GM18520 (cell line): Measurements from ENCODE around the gene HMOX2.

Experiments
- ATAC-seq: cut with Tn5 transposase; IDR thresholded peaks from one replicate; pipeline ENCODE4 v1.9.1; 2021; ENCODE audit not compliant: unreplicated experiment

The HMOX2 gene

DNA sequence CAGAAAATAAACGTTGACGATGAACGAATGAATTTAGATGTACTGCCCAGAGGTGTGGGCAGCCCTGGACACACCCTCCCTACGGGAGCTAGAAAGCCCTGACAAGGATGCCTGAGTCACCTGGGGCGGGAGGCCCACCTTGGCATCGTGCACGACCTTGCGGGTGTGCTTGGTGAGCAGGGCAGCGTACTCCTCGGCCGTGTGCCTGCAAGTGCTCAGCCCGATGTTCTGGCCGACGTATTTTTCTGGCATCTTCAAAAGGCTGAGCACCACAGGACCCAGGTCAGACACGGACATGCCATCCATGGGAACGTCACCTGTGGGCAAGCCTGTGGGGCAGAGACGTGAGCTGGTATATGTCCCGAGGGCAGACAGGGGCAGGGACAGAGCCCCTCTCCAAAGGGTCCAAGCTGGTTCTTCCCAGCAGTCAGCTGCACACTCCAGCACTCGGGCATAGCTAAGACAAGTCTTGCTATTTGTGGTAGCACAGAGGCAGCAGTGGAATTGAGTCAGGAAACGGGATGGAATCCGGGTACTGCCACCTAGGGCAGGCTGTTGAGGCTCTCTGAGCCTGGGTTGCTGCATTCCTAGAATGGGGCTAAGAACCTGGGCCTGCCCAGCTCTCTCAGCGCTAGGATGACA lies 12.6 kb upstream of the HMOX2 start:
- no peak for ATAC-seq

DNA sequence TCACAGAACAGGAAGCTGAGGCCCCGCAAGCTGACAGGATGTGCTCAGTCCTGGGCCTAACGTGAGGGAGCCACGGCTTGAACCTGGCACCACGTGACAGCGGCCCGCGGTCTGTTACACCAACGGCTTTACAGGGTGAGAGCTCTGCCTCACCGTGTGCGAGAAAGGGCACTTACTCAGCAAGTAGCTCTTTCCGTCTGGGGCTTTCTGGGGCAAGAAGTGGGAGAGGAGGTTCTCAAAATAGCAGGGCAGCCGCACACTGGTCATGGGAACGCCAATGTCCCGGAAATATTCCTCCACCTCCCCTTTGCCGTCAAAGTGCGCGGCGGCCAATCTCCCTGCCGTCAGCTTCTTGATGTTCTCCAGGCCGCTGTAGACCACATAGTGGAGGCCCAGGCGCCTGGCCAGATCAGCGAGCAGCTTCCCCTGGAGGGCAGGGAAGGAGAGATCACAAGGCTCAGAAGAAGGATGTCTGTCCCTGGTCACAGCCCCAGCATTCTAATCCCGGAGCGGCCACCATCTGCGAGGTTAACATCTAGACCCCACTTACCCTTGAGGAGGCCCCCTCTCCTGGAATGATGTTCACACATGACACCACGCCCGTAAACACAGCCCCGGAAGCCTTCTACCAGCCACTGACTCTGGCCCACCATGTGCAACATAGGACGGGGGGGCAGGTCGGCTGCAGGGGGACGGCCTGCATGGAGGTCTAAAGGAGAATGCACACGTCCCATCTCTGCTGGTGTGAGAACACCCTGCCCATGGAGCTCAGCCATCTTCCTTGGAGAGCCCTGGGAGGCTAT lies 10.0 kb upstream of the HMOX2 start:
- no peak for ATAC-seq

GRCh38 chr16:4467916-4468315 lies 8.3 kb upstream of the HMOX2 start:
- no peak for ATAC-seq

GRCh38 chr16:4468972-4469371 lies 7.2 kb upstream of the HMOX2 start:
- no peak for ATAC-seq

GRCh38 chr16:4471869-4472268 lies 4.3 kb upstream of the HMOX2 start:
- ATAC-seq: no peak

GRCh38 chr16:4472880-4473279 lies 3.3 kb upstream of the HMOX2 start:
- no peak for ATAC-seq

- ATAC-seq: peak; percentile 30
Observed at GRCh38 chr16:4474192-4474961, 1.8 kb upstream of the HMOX2 start, which contains the start of gene NMRAL1. Gene NMRAL1, minus strand, starts transcription at chr16:4474625. Its CDS starts 493 bp downstream, at chr16:4474132.

GRCh38 chr16:4477966-4478365 lies 1.8 kb downstream of the HMOX2 start:
- no peak for ATAC-seq

DNA sequence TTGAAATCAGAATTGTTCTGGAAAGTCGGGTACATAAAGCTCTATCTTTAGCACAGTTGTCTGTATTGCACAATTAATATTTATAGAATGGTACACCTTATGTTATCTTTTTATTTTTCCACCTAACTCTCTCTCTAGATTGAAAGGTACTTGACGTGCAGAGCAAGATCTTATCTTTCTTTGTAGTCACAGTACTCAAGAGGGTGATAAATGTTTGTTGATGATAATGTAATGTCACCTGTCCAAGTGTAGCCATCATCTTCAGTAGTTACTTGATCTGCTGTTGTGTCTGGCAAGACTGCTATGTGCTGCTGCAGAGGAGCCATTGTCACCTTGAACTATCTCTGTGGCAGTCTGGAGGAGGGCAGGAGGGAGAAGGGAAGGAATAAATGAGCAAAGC lies 5.3 kb downstream of the HMOX2 start:
- no peak for ATAC-seq

- ATAC-seq: no peak
Observed at GRCh38 chr16:4481963-4482362, 5.8 kb downstream of the HMOX2 start.

DNA sequence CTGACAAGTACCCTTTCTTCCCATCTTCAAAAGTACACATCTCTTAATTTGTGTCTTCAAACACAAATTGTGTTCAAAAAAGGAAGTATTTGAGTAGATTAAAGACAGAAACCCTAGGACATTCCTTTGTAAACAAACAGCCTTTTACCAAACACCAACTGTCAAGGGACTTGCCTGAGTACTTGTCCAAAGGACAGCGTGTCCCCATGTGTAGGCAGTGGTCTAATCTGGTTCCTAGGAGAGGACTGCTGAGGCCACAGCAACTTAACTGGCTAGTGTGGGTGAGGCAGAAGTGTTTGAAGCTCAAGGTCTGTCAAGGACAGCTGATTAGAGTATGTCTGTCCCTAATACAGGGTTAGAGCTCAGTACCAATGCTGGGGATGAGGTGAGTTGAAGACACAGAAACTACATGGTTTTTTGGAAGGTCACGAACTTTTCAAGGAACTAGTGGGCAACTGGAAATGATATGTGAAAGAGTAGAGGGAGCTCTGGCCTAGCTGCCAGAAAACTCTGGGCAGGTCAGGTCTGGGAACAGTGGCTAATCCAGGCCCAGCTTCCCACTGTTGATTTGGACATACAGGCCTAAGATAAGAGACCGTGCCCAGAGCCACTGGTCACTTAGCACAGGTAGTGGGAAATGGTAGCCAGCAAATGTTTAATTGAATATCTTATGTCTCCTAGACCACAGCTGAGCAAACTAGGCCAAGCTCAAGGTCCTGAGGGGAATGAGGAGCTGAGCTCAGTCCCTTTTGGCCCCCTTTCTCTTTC lies 10.1 kb downstream of the HMOX2 start:
- ATAC-seq: no peak

- ATAC-seq: no peak
Observed at GRCh38 chr16:4487955-4488498, 11.8 kb downstream of the HMOX2 start.

- no peak for ATAC-seq
Observed at GRCh38 chr16:4488499-4488967, 12.3 kb downstream of the HMOX2 start.

DNA sequence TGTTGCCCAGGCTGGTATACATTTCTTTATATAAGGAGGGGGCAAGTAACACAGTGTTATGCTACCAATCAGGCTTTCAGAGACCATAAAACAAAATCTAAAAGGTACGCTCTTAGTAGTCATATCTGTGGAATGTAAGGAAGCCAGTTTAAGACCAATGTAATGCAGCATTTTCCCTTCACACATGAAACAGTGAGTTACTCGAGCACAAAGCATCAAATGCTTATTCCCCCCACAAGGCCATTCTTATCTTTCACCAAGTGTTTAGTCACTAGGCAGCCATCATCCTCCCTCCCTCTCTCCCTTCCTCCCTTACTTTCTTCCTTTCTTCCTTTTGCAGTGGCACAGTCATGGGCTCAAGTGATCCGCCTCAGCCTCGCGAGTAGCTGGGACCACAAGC lies 12.8 kb downstream of the HMOX2 start:
- ATAC-seq: no peak

GRCh38 chr16:4491898-4492297 lies 15.7 kb downstream of the HMOX2 start:
- no peak for ATAC-seq

- no peak for ATAC-seq
Observed at GRCh38 chr16:4494746-4495490, 18.7 kb downstream of the HMOX2 start.

- ATAC-seq: no peak
Observed at GRCh38 chr16:4495766-4496165, 19.6 kb downstream of the HMOX2 start.

- no peak for ATAC-seq
Observed at GRCh38 chr16:4496305-4496704, 20.1 kb downstream of the HMOX2 start.

- ATAC-seq: no peak
Observed at GRCh38 chr16:4498546-4499195, 22.5 kb downstream of the HMOX2 start.
